NCI-H510A treated with DMSO at 0.1 percent for 48 hours (cell line): ENCODE results near the gene NAT9.
A peak's percentile ranks its signal among the peaks of the same experiment; 100 is the strongest.

Experiments
- DNase-seq: peaks from one replicate; lab custom pipeline; 2025; lab: John Stamatoyannopoulos, UW

NAT9 gene, protein sequence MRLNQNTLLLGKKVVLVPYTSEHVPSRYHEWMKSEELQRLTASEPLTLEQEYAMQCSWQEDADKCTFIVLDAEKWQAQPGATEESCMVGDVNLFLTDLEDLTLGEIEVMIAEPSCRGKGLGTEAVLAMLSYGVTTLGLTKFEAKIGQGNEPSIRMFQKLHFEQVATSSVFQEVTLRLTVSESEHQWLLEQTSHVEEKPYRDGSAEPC

DNA sequence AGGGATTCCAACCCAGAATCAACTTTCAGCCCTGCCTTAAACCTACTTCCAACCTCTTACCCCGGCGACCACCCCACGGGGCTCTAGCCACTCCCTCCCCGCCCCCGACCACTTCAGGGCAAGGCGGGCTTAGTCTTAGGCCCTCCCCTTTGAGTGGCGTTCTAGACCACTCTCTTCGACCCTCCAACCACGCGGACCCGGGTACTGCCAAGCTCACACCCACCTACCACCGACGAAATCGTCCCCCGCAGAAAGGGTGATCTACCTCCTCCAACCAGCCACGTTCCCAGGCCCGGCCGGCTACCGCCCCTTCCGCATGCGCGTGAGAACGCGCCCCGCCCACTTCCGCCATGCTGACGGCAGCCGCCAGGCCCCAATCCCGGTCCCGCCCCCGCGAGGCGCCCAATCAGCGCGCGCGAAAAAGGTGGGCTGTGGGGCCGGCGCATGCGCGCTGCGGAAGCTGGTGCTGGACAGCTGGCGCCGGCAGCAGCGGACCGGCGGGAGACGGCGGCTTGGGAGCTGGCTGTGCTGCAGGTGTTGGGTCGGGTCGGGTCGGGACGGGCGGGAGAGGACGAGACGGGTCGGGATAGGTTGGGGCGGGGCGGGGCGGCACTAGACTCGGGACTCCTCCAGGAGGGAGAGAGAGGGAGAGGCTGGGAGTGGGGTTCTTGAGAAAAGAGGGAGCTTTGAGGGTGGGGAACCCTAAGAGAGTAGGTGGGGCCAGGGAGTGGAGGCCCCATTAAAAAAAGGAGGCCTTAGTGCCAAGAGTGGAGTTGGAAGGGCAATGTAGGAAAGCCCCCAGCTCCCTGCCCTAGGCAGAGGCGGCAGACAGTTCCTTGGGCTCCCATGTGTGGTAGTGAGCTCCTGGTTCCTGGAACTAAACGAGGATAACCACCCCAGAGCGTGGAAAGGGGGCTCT is at the start of gene NAT9:
Gene NAT9, minus strand, starts transcription at position 302 of the 919 bp plus-strand sequence. CDS start 647 bp downstream, outside the sequence.
- peak; percentile 95 for DNase-seq

DNA sequence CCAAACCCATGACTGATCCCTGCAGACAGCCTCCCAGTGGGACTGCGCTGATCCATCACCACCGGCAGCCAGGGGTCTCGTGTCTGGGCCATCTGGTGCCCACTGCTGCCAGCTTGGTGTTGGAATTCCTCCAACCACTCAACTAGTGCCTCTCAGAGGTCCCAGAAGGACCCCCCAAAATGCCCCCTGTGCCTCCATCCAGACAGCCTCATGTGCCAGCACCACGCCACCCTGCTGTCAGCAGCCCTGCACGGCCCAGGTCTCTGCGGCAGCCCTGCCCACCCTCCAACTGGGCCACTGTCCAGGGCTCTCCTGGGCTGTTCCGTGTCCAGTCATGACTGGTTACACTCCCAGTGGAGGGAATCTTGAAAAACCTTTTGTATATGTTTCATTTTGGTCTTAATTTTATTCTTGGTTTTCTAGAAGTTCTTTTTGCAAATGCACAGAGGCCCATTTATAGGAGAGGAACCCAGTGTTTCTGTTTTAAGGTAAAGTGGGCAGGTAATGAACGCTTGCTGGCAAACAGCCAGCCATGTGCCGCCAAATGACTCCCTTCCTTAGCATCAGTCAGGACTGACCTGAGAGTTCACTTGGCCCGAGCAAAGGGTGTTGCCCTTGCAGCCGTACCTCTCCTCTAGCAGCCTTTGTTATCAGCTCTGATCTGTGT is 48.9 kb upstream of the NAT9 start:
- DNase-seq, result no peak

DNA sequence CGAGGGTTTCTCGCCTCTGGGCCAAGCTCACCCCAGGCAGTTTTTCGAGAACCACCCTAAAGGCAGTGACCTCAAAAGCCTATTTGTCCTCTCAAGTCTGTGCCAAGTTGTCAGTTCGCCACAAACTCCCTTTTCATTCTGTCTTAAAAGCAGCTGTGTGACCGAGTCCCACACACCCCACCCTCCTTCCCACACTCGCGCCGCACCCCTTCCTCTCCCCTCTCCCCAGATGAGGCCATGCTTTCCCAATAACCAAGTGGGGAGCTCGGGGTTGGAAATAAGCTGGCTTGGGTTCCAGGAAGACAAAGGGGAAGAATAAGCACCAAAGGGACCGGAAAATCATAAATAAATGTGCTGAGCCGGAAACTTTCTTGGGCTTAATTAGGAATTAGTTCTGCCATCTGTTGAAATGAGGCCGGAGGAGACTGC is 46.8 kb upstream of the NAT9 start:
- no peak for DNase-seq

DNA sequence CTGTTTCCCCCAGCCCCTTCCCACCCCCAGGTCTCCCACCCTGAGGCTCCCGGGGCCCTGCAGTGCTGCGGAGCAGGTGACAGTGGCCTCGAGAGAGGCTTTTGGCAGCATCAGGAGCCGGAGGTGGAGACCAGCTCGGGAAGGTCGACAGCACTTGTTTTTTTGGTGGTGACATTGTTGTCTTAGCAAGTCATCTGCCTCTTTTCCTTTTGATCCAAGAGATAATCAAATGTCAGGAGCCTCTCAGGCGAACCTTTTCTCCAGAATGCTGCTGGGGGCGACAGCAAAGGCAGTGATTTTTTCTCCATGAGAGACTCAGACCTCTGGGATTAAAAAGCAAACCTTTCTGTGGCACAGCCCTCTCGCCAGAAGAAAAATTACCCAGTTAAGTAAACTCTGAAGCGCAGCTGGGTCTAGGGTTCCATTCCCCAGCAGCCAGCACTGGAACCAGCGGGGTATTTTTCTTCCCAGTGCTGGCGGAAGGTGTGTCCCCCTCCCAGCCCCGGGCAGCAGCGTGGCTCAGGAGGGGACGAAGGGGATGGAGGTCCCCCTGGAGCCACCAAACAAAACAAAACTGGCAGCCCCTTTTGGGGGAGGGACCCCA is 46.3 kb upstream of the NAT9 start:
- DNase-seq, result no peak

DNA sequence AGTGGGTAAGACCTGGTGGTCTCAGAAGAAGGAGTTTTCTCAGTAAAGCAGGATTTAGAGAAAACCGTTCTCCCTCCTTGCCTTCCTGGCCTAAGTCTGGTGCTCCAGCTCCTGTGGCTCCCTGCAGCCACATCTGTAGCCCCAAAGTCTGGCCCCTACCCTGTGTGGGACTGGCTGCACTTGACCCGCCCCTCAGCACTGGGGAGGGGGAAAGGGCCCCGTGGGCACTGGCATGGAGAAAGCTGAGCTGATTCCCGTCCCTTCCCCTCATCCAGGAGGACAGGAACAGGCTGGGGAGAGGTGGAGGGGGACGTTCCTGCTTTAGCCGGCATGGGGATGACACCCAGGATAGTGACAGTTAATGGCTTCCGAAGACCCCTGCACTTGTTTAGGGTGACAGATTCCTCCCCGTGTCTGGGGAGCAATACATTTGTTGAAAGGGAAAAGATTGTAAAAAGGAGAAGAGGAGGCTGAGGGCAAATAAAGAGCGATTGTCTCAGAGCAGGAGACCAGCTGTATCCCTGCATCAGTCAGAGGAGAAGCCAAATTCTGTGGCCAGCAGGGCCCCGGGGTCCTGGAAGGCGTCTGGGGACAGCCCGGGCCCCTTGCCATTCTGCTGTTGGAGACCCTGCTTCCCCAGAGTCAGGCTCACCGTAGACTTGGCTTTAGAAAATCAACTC is 45.6 kb upstream of the NAT9 start:
- no peak for DNase-seq

DNA sequence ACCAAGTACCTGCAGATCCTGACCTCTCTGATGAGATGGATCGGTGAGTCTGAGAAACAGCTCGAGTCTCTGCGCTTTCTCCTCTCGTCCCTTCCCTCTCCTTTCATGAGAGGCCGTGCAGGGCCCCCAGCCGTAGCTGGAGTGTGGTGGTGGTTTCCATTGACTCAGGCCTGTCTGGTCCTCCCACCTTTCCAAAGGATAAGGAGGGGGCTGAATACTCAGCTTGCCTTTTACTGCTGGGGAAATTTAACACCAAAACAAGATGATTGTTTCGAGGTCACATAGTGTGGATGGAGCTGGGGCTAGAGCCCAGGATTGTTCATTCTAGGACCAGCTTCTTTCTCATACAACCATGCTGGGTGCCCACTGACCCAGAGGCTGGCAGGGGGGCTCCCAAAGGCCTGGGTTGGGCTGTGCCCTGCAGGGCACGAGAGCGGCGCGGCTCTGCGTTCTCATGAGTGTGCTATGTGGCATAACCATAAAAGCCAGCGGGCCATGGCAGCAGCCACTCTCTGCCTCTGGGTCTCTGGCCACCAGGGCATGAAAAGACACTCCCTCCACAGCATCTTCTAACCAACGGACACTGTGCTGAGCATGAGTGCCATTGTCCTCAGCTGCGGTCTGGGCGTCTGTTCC is 43.8 kb upstream of the NAT9 start:
- no peak for DNase-seq

DNA sequence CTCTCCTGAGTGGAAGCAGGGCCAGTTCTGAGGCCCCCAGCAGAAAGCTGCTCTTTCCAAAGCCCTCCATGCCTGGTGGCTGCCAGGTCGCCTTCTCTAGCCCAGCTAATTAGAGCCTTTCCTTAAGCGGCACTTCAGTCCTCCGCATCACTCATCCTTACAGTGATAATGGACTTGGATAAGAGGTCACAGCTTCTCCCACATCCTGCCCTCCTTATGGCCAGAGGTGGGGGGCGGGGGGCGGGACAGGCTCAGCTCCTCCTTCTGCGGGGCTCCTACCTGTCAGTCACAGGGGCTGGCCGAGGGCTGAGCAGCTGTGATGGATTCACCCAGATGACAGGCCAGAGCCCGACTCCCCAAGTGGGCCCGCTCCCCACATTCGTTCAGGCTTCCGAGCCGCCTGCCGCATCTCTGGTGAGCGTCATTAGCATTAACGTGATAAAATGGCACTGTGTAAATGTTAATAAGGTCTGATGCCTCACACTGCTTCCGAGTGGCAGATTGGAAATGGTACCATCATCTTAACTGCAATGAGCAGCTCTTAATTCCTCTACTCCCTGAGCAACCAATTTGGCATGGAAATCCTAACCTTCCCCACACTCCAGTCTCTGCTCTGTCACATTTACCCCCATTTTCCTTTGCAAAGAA is 42.3 kb upstream of the NAT9 start:
- no peak for DNase-seq

DNA sequence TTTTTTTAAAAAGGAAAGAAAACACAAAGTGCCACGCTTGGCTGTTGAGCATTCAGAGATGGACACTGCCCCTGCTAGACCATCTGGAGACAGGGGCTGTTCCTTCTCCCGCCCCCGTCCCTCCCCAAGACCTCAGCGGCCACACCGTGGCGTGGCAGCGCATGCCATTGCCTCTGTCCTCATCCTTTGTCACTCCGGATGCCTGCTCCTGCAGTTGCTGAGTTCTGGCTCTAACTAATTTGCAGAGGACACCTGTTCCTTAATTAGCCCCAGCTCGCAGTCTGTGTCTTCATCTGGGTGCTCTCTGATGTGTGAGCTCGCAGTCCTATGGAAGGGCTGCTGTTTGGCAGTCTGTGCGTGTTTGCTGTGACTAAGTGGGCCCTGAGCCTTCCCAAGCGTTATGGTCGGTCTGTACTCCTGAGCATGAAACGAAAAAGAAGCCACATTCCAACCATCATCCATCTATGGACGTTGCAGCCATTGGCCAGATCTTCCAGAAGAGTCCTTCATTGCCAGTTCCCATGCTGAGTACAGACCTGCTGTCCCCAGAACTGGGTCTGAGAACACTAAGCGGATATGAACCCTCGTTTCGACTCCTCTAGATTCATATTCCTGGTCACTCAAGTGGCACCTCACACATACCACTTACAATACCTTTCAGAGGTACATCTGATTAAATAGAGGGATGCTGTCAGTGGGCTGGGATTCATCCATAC is 40.9 kb upstream of the NAT9 start:
- DNase-seq, result no peak

DNA sequence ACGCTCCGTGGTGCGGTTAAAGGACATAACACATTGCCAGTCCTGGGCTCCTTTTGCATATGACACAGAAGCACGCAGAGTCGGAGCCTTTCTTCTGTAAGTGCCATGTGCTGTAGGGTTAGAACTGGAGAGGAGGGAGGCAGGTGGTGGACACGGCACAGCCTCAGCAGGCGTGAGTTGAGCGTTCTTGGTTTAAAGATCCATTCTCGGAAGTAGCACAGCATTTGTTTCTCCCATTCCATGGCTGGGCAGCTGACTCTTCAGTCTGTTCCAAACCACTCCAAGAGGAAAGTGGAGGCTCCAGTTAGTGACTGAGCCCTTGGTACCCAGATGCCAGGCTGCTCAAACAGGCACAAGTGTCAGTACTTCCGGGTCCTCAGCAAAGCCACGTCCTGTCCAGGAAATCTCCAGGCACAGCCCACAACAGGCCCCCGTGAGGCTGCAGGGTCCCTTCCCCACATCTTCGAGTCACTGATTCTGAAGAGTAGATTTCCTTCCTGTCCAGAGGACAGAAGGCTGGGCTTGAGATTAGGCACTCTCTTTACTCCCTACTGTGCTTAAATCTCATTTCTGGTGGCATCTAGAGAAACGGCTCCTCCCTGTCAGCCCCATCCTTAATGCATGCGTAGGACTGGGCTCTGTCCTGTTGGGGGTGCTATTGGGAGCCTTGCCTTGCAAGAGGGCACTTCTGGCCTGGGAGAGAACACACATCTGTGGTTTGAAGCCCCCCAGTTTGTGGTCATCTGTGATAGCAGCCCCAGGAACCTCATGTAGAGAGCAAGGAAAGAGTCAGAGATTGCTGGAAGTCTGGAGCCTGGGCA is 39.6 kb upstream of the NAT9 start:
- peak; percentile 19 for DNase-seq

DNA sequence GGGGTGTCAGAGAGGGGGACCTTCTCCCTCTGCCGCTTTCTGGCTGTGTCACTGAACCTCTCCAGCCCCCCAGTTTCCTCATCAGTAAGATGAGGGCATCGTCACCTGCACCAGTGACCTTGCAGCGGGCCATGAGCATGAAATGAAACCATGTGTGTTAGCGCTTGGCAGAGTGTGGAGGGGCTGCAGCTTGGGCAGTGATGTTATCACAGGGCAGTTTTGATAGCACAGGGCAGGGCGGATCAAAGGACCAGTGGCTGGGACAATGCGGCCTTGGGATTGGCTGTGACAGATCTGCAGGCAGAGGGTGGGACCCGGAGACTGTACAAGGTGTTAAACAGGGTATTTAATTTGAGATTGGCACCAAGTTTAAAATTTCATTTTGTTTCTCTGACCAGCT is 38.9 kb upstream of the NAT9 start:
- no peak for DNase-seq

DNA sequence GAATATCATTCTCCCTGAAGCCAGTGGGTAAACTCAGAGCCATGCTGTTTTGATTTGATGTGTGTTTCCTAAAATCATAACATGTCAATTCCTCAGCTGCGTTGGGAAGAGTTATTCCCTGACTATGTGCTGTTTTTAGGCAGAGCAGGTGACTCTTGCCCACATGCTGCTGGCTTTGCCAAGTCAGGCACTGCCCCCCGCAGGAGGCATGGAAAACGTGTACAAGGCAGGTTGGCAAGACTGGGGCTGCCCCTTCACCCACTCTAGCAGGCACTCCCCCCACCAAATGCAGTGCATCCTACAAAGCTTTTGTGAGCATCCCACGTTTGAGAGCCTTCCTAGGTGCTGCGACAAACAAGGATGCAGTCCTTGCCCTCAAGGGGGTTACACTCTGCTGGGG is 38.3 kb upstream of the NAT9 start:
- DNase-seq, result no peak

DNA sequence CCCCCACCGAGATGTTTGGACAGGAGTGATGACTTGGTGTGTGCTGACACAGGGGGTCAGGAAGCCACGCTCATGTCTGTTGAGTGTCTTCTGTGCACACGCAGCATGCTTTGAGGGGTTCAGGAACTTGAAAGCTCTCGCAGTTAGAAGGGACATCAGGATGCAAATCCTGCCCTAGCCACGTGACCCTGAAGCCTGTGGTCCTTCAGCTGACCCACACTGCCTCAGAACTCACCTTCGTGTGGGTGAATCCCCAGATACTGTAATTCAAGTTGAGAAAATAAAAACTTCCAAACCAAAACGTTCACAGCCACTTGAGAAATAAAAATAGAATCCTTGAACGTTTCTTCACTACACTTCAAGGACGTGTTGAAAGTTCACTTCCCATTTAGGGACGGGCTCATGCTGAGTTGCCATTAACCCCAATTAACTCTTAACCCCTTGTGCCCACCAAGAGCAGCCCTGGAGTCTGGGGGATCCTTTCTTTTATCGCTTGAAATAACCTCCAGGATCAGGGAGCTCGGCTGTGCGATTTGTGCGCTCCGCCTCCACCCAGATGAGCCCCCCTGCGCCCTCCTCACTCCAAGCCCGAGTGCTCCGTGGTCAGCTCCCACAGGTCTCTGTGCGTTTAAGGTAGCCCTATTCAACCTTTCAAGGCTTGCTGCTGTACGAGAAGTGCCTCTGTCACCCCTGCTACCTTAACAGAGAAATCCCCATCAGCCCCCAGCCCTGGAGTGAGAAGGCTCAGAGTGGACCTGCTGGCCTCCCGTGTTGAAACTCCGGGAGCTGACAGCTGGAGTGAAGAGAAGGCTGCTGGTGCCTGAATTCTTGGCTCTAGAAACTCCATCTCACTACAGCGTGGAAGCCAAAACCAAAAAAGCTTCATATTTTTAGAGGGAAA is 36.2 kb upstream of the NAT9 start:
- DNase-seq, result no peak

DNA sequence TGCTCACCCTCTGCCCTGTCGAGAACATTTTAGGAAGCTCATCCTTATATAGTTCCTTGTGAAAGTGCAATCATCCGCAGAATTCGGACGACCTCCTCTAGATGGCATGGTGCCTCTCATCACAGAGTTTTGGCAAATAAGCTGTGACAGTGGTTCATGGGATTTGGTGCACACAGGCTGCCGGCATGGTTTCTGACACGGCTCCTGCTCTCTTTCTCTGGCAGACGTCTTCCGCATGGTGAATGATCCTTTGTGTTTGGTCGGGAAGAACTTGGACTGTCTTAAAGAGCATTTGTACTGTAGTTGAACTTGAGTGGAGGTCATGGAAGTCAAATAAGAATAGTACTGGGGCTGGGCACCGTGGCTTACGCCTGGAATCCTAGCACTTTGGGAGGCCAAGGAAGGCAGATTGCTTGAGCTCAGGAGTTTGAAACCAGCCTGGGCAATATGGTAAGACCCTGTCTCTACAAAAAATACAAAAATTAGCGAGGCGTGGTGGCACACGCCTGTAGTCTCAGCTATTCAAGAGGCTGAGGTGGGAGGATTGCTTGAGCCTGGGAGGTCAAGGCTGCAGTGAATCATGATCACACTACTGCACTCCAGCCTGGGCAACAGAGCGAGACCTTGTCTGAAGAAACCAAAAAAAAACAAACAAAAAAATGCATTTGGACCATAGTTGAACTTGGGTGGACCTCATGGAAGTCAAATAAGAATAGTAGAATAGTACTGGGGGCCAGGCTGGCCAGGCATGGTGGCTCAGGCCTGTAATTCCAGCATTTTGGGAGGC is 34.7 kb upstream of the NAT9 start:
- DNase-seq, result no peak

DNA sequence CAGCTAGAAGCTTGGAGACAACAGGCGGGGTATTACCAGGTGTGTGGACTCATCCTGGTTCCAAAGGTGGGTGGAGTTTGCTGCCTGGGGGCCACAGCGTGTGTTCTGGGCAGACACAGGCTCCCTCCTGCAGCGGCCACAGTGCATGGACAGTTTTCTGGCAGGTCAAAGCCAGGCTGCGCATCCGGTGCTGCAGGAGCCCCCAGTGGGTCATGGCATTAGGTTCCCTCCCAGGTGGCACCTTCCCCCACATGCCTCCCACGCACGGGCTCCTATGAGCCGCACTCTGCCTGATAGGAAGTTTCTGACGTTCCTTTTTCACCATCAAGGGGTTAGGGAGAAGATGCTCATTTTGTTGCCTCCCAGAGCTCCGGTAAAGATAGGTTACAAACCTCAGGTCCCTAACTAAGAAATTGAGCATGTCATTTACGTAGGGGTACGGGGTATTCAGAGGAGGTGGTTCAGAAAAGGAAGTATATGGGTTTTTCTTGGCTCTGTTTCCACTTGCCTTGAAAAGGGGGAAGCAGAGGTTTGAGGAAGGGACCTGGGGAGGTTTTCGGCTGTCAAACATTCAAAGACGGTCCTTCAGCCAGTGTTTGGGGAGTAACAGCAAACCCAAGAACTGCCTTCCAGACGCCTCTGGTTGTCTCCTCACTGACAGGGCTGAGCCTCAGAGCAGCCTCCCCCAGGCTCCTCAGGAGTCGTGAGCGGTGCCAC is 32.7 kb upstream of the NAT9 start:
- no peak for DNase-seq

DNA sequence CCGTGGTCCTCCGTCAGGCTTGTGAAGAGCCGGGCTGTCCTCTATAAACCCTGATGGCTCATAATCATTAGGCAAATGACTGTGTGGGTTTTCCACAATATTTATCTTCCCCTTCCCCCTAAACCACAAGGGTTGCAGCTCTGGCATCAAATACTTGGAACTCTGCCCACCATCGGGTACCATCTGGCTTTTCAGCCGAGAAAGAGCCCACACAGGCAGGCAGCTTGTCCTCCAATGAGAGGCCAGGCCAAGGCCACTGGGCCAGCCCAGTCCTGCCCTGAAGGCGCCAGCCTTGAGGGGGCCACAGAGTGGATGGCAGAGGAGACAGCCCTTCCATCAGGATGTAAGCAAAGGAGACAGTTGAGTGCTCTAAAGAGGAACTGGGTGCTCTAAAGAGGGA is 31.8 kb upstream of the NAT9 start:
- DNase-seq, result peak; percentile 74

DNA sequence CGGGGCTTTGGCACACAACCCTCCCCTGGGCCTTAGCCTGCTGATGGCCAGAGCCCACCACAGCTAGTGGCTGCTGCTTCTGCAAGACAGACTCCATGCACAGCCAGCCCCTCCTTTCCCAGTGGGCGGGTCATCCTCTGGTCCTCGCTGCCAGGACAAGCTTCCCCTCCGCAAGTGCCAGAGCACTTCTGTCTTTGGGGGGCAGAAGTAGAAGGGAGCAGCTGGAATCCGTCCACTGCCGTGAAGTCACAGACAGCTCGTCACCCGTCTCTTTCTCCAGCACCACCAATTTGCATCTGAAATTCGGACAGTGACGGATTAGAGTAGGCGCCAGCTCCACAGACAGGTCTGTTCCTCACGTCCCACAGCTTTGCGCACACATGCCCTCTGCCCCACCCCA is 31.3 kb upstream of the NAT9 start:
- DNase-seq, result no peak

DNA sequence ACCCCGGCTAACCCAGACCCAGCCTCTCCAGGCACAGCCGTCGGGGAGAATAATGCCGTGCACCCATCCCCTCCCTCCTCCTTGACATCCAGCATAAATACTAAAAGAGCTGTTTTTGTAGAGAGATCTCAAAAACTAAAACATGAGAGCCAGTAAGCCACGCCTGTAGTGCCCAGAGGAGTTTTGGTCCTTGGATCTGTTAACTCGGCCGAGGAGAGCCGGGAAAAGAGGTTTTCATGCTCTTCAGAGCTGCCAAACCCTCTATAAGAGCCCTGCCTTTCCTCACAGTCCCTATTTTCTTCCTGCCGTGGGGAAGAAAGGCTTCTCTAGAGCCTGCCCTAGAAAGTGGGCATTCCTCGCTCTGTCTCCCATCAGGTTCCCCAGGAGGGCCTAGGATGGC is 30.2 kb upstream of the NAT9 start:
- no peak for DNase-seq
